ENCODE data around the gene ACER3. TPM values are rescaled to one million over a fixed set of nuclear protein-coding genes. Genes with fewer than 3 reads are reported as not detected.
"Not testable (repeated sequence)": the region's sequence is repeated elsewhere in the genome, so short reads cannot be mapped to it uniquely, and the experiment has no call there.

ACER3 gene
- polyA plus RNA-seq, 3 donors: 22.9 to 45.4 (median 23.6) TPM

DNA sequence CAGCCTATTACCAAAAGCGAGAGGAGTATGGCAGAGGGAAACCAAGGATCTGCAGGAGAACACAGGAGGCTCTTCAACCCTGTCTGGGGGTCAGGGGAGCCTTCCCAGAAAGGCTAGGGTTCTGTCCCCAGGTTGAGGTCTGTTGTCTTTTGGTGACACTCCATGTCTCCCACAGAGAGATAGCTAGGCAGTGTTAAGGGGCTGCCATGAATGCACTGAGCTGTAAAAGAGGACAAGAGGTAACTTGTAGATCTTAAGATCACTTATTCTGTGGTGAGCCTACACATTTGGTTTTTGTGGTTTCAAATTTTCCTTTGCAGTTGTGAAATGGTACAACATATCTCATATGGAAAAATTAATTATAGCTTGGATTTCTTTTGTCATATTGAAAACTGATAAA lies 6.0 kb upstream of the ACER3 start:
- no peak for DNase-seq
- H3K9me3 Mint-ChIP-seq: no peaks in the 10 kb centered on the region
- H3K4me3 Mint-ChIP-seq: no peak overlapping the region
- Histone ChIP-seq H3K27ac (ENCODE audit: low read depth in 1 of 2, low read length in 2 of 2) (no peak overlapping the region), H3K36me3 (replicated peaks in 1 of 2; ENCODE audit: control insufficient read depth in 1 of 2, insufficient read depth in 2 of 2, low read length in 2 of 2) (no peaks in the 10 kb centered on the region), H3K4me2 (replicated peaks; ENCODE audit: extremely low read depth, low read length, poor library complexity, severe bottlenecking) (no peak overlapping the region), H3K27me3 (ENCODE audit: control insufficient read depth in 2 of 2, insufficient read depth in 2 of 2, low read length in 2 of 2) (no peaks in the 10 kb centered on the region), H3K9ac (ENCODE audit: insufficient read depth, low read length, poor library complexity, severe bottlenecking) (no peak overlapping the region), H3K4me1 (ENCODE audit: control insufficient read depth in 1 of 2, insufficient read depth in 2 of 2, low read length in 2 of 2) (peaks cover 48 to 54% of the 10 kb centered on the region in 2 donors), H3K9me3 (replicated peaks in 1 of 2; ENCODE audit: control insufficient read depth in 1 of 2, insufficient read depth in 1 of 2, low read length in 2 of 2) (no peaks in the 10 kb centered on the region), H2AFZ (ENCODE audit: insufficient read depth, low read depth, low read length, poor library complexity, severe bottlenecking) (no peak overlapping the region), H4K20me1 (ENCODE audit: insufficient read depth, low read length) (no peaks in the 10 kb centered on the region), H3K79me2 (ENCODE audit: insufficient read depth, low read length) (peaks cover 2% of the 10 kb centered on the region), H3K4me3 (replicated peaks in 1 of 3; ENCODE audit: low read depth in 2 of 3, low read length in 3 of 3) (no peak overlapping the region)
- H3K27ac Mint-ChIP-seq: peak overlapping the region in 1 of 7 donors; percentile 37
- H3K27me3 Mint-ChIP-seq (ENCODE audit: low read depth in 3 of 3): no peaks in the 10 kb centered on the region
- no CpG with 5 or more reads among the region's 1 CpG for WGBS (ENCODE audit: insufficient coverage)
- H3K36me3 Mint-ChIP-seq: peaks cover 0 to 3% of the 10 kb centered on the region in 2 donors
- H3K4me1 Mint-ChIP-seq: peaks cover 44% of the 10 kb centered on the region
- intact Hi-C loops (cut with micrococcal nuclease): no loop called here
- TF ChIP-seq, protein P1, sequence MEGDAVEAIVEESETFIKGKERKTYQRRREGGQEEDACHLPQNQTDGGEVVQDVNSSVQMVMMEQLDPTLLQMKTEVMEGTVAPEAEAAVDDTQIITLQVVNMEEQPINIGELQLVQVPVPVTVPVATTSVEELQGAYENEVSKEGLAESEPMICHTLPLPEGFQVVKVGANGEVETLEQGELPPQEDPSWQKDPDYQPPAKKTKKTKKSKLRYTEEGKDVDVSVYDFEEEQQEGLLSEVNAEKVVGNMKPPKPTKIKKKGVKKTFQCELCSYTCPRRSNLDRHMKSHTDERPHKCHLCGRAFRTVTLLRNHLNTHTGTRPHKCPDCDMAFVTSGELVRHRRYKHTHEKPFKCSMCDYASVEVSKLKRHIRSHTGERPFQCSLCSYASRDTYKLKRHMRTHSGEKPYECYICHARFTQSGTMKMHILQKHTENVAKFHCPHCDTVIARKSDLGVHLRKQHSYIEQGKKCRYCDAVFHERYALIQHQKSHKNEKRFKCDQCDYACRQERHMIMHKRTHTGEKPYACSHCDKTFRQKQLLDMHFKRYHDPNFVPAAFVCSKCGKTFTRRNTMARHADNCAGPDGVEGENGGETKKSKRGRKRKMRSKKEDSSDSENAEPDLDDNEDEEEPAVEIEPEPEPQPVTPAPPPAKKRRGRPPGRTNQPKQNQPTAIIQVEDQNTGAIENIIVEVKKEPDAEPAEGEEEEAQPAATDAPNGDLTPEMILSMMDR (IDR thresholded peaks at IDR 0.05): no peak

DNA sequence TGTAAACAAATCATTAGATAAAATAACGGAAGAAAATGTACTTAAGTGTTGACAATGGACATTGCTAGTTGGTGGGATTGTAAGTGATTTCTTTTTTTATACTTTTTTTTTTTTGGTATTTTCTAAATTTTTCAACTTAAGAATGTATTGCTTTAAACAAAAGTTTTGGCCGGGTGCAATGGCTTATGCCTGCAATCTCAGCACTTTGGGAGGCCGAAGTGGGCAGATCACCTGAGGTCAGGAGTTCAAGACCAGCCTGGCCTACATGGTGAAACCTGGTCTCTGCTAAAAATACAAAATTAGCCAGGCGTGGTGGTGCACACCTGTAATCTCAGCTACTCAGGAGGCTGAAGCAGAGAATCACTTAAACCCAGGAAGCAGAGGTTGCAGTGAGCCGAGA lies 5.0 kb upstream of the ACER3 start:
- H3K27ac ChIP-seq (ENCODE audit: low read depth in 1 of 2, low read length in 2 of 2); H3K4me2 ChIP-seq (replicated peaks; ENCODE audit: extremely low read depth, low read length, poor library complexity, severe bottlenecking); intact Hi-C loops (cut with micrococcal nuclease); H3K36me3 ChIP-seq (replicated peaks in 1 of 2; ENCODE audit: control insufficient read depth in 1 of 2, insufficient read depth in 2 of 2, low read length in 2 of 2); H3K27me3 Mint-ChIP-seq (ENCODE audit: low read depth in 3 of 3); H3K36me3 Mint-ChIP-seq; H3K27me3 ChIP-seq (ENCODE audit: control insufficient read depth in 2 of 2, insufficient read depth in 2 of 2, low read length in 2 of 2); H4K20me1 ChIP-seq (ENCODE audit: insufficient read depth, low read length); H3K79me2 ChIP-seq (ENCODE audit: insufficient read depth, low read length); DNase-seq; H3K9ac ChIP-seq (ENCODE audit: insufficient read depth, low read length, poor library complexity, severe bottlenecking); H3K9me3 Mint-ChIP-seq; H3K9me3 ChIP-seq (replicated peaks in 1 of 2; ENCODE audit: control insufficient read depth in 1 of 2, insufficient read depth in 1 of 2, low read length in 2 of 2); H2AFZ ChIP-seq (ENCODE audit: insufficient read depth, low read depth, low read length, poor library complexity, severe bottlenecking): not testable (repeated sequence)
- H3K4me1 Mint-ChIP-seq: peaks cover 51% of the 10 kb centered on the region
- Histone ChIP-seq H3K4me3 (replicated peaks in 1 of 3; ENCODE audit: low read depth in 2 of 3, low read length in 3 of 3) (peak overlapping the region in 1 of 3 experiments; percentile 29), H3K4me1 (ENCODE audit: control insufficient read depth in 1 of 2, insufficient read depth in 2 of 2, low read length in 2 of 2) (peaks cover 57 to 63% of the 10 kb centered on the region in 2 donors)
- 76% methylated on average over 3 of the region's 5 CpGs for WGBS (ENCODE audit: insufficient coverage)
- H3K27ac Mint-ChIP-seq: peak overlapping the region in 5 of 7 donors; percentile 24 to 88 (median 46)
- peak overlapping the region in 1 of 2 donors; percentile 26 for H3K4me3 Mint-ChIP-seq

All from CD14-positive monocyte (primary cell).